ENCODE results near the gene TPK1.

The TPK1 gene

GRCh38 chr7:144835652-144836544, at the start of gene TPK1:
Gene TPK1 (minus strand): TSS chr7:144836053. CDS start chr7:144835602, 451 bp downstream.
- DNase-seq: peak; percentile 73

DNA sequence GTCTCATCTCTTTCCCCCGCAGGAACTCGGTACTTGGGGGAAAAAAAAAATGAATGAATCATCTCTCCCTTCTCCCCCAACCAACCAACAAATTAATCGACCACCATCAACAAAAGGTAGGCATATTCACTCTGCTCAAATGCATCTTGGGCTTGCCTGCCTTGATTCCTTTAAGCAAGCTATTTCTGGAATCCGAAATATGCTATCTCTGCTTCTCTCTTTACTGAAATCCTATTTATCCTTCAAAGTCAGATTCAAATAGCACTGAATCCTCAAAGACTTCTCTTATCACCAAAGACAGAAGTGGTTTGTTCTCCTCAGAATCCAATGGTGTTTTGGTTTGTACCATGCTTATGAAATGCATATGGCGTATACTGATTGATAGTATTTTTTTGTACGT, 49.6 kb upstream of the TPK1 start:
- no peak for DNase-seq

GRCh38 chr7:144884896-144885295, 49.0 kb upstream of the TPK1 start:
- no peak for DNase-seq

DNA sequence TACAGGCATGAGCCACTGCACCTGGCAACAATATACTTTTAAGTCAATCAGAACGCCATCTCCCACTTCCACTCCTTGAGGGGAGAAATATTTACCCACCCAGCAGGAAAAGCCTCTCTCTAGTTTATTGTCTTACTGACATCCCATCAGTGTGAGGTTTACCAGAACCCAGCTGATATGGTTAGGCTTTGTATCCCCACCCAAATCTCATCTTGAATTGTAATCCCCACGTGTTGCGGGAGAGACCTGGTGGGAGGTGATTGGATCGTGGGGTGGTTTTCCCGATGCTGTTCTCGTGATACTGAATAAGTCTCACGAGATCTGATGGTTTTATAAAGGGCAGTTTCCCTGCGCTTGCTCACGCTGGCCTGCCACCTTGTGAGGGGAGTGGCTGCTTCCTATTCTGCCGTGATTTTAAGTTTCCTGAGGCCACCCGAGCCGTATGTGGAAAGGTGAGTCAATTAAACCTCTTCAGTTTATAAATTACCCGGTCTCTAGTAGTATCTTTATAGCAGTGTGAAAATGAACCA, 37.5 kb upstream of the TPK1 start:
- no peak for DNase-seq

GRCh38 chr7:144869082-144869481, 33.2 kb upstream of the TPK1 start:
- no peak for DNase-seq

- no peak for DNase-seq
Measured at GRCh38 chr7:144866189-144866588, 30.3 kb upstream of the TPK1 start.

DNA sequence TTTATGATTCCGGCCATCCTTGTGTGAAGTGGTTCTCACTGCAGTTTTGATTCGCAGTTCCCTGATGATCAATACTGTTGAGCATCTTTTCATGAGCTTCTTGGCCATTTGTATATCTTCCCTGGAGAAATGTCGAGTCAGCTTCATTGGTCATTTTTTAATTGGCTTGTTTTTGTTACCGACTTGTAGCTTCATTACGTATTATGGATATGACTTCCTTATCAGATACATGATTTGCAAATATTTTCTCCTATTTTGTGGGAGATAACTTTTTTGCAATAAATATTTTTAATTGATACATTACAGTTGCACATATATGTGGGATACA, 27.4 kb upstream of the TPK1 start:
- no peak for DNase-seq

GRCh38 chr7:144862612-144863319, 26.9 kb upstream of the TPK1 start:
- no peak for DNase-seq

GRCh38 chr7:144859739-144860138, 23.9 kb upstream of the TPK1 start:
- no peak for DNase-seq

- no peak for DNase-seq
Measured at GRCh38 chr7:144857463-144857862, 21.6 kb upstream of the TPK1 start.

DNA sequence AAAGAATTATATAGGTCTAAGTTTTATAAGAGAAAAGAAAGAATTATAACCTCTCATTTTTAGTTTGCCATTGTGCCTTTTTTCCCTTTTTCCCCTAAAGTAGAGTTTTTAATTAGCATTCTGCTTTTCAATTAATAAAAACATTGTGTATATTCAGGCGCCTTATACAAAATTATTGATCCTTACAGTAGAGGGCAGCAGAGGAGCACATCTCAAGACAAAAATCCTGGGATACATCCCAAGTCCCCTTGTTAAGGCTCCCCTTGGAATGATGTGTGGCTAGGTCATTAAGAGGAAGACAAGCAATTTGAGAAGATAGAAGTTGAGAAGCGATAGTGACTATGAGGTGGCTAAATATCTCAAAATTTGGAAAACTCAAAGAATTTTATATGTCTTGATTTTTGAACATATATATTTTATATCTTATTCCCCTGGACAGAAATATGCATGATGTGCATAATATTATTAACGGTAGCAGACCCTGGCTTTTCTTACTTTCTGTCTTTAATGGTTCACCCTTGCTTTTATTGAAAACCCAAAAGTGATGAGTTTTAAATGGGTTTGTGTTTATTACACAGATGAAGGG, 19.1 kb upstream of the TPK1 start:
- peak; percentile 8 for DNase-seq

DNA sequence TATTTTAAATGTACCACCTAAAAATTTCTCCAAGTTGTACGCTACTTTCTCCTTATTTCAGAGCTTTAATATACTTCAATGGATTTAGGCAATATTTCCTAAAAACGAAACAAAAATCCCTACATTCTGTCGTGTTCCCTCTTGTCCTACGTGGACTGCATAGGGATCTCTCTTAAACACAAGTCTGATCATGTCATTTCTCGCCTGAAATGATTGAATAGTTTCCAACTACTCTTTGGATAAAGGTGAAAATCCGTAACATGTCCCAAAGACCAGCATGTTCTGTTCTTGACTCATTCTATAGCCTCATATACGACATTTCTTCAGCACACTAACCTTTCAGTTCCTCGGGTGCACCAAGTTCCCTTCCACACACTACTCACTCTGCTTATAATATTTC, 17.7 kb upstream of the TPK1 start:
- DNase-seq: no peak

- DNase-seq: no peak
Measured at GRCh38 chr7:144848078-144848477, 12.2 kb upstream of the TPK1 start.

DNA sequence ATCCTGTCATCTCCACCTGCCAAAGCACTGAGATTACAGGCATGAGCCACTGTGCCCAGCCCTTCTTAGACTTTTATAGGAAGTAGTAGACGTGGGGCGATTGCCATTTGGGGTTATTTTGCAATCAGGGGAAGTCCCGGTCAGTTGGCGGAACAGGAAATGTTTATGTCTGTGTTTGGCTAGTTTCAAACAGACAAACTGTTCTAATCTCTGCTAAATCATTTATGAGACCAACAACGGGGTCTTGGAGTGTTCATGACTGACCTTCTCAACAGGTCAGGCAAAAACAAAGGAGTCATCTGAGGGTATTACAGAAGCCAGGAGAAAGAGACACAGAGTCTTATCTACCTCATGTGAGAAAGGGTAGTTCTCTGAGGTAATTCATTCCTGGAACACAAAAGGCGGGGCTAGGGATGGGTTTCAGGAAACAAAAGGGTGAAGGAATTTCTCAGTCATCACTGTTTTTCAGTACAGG, 6.6 kb upstream of the TPK1 start:
- DNase-seq: peak; percentile 21

GRCh38 chr7:144836545-144836842, 641 bp upstream of the TPK1 start:
- no peak for DNase-seq

- DNase-seq: peak; percentile 43
Measured at GRCh38 chr7:144835155-144835611, 670 bp downstream of the TPK1 start.

GRCh38 chr7:144834641-144835144, 1.2 kb downstream of the TPK1 start:
- no peak for DNase-seq

- peak; percentile 26 for DNase-seq
Measured at GRCh38 chr7:144830811-144831210, 5.0 kb downstream of the TPK1 start.

DNA sequence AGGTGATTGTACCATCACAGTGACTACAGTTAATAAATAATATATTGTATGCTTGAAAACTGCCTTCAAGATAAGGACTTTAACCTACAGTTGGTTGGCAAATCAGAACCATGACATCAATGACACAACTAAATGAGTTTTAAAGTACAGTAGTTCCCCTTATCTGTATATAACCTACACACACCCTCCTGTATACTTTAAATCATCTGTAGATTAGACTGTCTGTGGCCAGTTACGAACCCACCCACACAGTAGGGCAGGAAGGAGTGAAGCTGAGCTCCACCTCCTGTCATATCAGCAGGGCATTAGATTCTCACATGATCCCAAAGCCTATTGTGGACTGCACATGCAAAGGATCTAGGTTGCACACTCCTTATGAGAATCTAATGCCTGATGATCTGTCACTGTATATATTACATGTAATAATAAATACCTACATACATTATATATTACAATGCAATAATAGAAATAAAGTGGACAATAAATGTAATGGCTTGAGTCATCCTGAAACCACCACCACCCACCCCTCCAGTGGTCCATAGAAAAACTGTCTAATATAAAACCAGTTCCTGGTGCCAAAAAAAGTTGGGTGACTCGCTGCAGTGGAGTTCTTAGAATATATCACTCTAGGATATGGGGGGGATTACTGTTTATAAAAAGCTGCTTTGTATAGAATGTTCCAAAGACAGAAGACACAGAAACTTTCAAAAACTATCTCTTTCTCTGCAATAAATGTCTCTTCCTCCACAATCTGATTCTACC, 5.6 kb downstream of the TPK1 start:
- DNase-seq: peak; percentile 25

DNA sequence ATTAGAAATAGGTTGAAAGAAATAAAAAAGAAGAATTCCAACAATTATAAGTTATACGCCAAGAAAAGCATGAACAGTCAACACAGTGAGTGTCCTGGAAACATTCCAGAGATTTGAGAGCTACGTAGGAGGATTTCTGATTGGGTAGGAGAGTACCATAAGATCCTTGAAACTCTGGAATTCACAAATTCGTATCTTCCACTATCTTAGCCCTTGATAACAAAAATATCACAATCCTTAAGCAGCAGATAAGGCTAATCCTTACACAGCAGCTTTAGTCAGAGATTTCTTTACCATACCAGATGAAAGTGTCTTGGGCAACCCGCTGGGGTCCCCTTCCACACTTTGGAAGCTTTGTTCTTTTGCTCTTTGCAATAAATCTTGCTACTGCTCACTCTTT, 8.2 kb downstream of the TPK1 start:
- DNase-seq: peak; percentile 45

- no peak for DNase-seq
Measured at GRCh38 chr7:144826208-144826607, 9.6 kb downstream of the TPK1 start.

- peak; percentile 63 for DNase-seq
Measured at GRCh38 chr7:144824360-144824759, 11.5 kb downstream of the TPK1 start.

GRCh38 chr7:144822223-144822622, 13.6 kb downstream of the TPK1 start:
- no peak for DNase-seq

Measured in EL (cell line).